ENCODE data around the gene GPLD1.

Gene GPLD1

DNA sequence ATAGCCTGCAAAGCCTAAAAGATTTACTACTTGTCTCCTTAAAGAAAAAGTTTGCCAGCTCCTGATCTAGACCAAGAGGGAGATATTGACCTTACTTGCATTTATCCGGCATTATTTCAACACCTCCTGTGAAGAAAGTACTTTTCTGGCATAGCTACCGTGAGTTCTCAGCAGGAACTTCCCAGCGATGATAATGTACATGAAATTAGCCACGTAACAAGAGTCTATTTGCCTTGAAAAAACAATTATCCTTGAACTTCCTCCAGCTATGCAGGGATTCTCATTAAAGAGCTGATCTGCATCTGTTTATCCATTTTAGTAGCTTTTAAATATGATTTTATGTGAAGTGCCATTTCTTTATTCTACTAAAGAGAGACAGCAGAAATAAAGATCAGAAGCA, 47.1 kb upstream of the GPLD1 start:
- Histone ChIP-seq H3K27me3 (replicated peaks; ENCODE audit: insufficient read depth, low read length) (no peaks in the 10 kb centered on the region), H3K79me2 (ENCODE audit: low read length) (no peaks in the 10 kb centered on the region), H3K9me2 (replicated peaks; ENCODE audit: insufficient read depth, low read length) (no peaks in the 10 kb centered on the region), H3K9ac (ENCODE audit: low read length) (no peak overlapping the region), H3F3A (ENCODE audit: insufficient read depth, low read length) (no peaks in the 10 kb centered on the region), H3K4me2 (ENCODE audit: low read depth, low read length) (no peak overlapping the region), H3K9me3 (replicated peaks; ENCODE audit: insufficient read depth, low read length) (no peaks in the 10 kb centered on the region), H3K27ac (ENCODE audit: low read length) (no peak overlapping the region), H4K20me1 (ENCODE audit: insufficient read depth, low read length) (no peaks in the 10 kb centered on the region), H3K36me3 (replicated peaks; ENCODE audit: insufficient read depth, low read length) (0 out of 2 replicates have a peak, but pooled peaks cover 4% of the 10 kb centered on the region), H3K4me1 (ENCODE audit: low read length) (no peaks in the 10 kb centered on the region), H2AFZ (ENCODE audit: low read length) (no peak overlapping the region), H3K4me3 (ENCODE audit: low read length) (no peak overlapping the region)
- no peak for DNase-seq
- TF ChIP-seq EZH2 (optimal IDR thresholded peaks at IDR 0.05; ENCODE audit: low read depth, low read length) (no peak), EZH2phosphoT487 (IDR thresholded peaks at IDR 0.05; ENCODE audit: low read length) (no peak)
- TF ChIP-seq, protein P1, sequence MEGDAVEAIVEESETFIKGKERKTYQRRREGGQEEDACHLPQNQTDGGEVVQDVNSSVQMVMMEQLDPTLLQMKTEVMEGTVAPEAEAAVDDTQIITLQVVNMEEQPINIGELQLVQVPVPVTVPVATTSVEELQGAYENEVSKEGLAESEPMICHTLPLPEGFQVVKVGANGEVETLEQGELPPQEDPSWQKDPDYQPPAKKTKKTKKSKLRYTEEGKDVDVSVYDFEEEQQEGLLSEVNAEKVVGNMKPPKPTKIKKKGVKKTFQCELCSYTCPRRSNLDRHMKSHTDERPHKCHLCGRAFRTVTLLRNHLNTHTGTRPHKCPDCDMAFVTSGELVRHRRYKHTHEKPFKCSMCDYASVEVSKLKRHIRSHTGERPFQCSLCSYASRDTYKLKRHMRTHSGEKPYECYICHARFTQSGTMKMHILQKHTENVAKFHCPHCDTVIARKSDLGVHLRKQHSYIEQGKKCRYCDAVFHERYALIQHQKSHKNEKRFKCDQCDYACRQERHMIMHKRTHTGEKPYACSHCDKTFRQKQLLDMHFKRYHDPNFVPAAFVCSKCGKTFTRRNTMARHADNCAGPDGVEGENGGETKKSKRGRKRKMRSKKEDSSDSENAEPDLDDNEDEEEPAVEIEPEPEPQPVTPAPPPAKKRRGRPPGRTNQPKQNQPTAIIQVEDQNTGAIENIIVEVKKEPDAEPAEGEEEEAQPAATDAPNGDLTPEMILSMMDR (IDR thresholded peaks at IDR 0.05; ENCODE audit: low read length) = no peak

DNA sequence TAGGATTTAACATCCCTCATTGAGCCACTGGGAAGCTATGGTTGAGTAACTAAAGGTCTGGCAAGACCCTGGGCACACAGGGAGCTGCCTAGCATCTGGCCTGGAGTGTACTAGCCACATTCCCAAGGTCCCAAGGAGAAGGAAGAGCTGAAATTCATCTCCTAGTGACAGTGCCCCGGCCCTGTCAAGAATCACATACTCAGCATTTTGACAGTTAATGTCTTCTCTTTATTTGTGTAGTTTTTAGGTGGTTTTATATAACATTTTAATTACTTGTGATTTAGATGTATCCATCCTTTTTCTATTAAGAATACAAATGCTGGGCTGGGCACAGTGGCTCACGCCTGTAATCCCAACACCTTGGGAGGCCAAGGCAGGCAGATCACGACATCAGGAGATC, 45.8 kb upstream of the GPLD1 start:
- Histone ChIP-seq H3K27ac (ENCODE audit: low read length) (no peak overlapping the region), H3K4me1 (ENCODE audit: low read length) (no peaks in the 10 kb centered on the region), H3K79me2 (ENCODE audit: low read length) (no peaks in the 10 kb centered on the region), H3K9me2 (replicated peaks; ENCODE audit: insufficient read depth, low read length) (no peaks in the 10 kb centered on the region), H3K9me3 (replicated peaks; ENCODE audit: insufficient read depth, low read length) (no peaks in the 10 kb centered on the region), H3F3A (ENCODE audit: insufficient read depth, low read length) (no peaks in the 10 kb centered on the region), H3K4me3 (ENCODE audit: low read length) (no peak overlapping the region), H3K36me3 (replicated peaks; ENCODE audit: insufficient read depth, low read length) (0 out of 2 replicates have a peak, but pooled peaks cover 4% of the 10 kb centered on the region), H3K4me2 (ENCODE audit: low read depth, low read length) (no peak overlapping the region), H4K20me1 (ENCODE audit: insufficient read depth, low read length) (no peaks in the 10 kb centered on the region), H3K27me3 (replicated peaks; ENCODE audit: insufficient read depth, low read length) (no peaks in the 10 kb centered on the region), H3K9ac (ENCODE audit: low read length) (no peak overlapping the region), H2AFZ (ENCODE audit: low read length) (no peak overlapping the region)
- TF ChIP-seq EZH2phosphoT487 (IDR thresholded peaks at IDR 0.05; ENCODE audit: low read length) (no peak), EZH2 (optimal IDR thresholded peaks at IDR 0.05; ENCODE audit: low read depth, low read length) (no peak)
- TF ChIP-seq, protein P1 (IDR thresholded peaks at IDR 0.05; ENCODE audit: low read length) = no peak
- no peak for DNase-seq

DNA sequence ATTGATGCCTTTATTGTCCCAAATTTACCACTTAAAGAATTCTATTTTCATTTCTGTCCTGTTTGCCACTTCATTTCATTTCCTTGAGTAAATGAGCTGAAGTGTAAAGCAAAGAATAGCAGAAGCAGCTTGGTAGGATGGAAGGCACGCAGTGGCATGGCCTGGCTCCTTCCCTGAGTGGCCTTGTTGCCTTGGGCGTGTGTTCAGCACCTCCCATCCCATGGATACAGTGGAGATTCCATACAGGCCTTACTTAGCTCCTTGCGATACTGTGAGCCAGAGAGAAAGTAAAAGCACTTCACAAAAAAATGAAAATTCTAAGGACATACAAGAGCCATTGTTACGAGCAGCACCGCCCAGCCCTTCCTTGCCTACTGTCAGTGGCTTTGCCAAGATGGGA, 45.0 kb upstream of the GPLD1 start:
- Histone ChIP-seq H3K9ac (ENCODE audit: low read length) (no peak overlapping the region), H3K4me1 (ENCODE audit: low read length) (no peaks in the 10 kb centered on the region), H3K79me2 (ENCODE audit: low read length) (no peaks in the 10 kb centered on the region), H4K20me1 (ENCODE audit: insufficient read depth, low read length) (no peaks in the 10 kb centered on the region), H3K36me3 (replicated peaks; ENCODE audit: insufficient read depth, low read length) (0 out of 2 replicates have a peak, but pooled peaks cover 4% of the 10 kb centered on the region), H3K4me3 (ENCODE audit: low read length) (no peak overlapping the region), H3K27ac (ENCODE audit: low read length) (no peak overlapping the region), H3K9me3 (replicated peaks; ENCODE audit: insufficient read depth, low read length) (no peaks in the 10 kb centered on the region), H3K27me3 (replicated peaks; ENCODE audit: insufficient read depth, low read length) (no peaks in the 10 kb centered on the region), H2AFZ (ENCODE audit: low read length) (no peak overlapping the region), H3K9me2 (replicated peaks; ENCODE audit: insufficient read depth, low read length) (no peaks in the 10 kb centered on the region), H3F3A (ENCODE audit: insufficient read depth, low read length) (no peaks in the 10 kb centered on the region), H3K4me2 (ENCODE audit: low read depth, low read length) (no peak overlapping the region)
- no peak for DNase-seq
- TF ChIP-seq, protein P1 (IDR thresholded peaks at IDR 0.05; ENCODE audit: low read length) = no peak
- TF ChIP-seq EZH2phosphoT487 (IDR thresholded peaks at IDR 0.05; ENCODE audit: low read length) (no peak), EZH2 (optimal IDR thresholded peaks at IDR 0.05; ENCODE audit: low read depth, low read length) (no peak)

All from MM.1S (cell line).